GM21717 (cell line): ENCODE data around the gene AZIN2.
"Not testable (repeated sequence)": the region's sequence is repeated elsewhere in the genome, so short reads cannot be mapped to it uniquely, and the experiment has no call there.

Source experiments
- ATAC-seq: cut with Tn5 transposase; IDR thresholded peaks from one replicate; pipeline ENCODE4 v1.9.1; 2021; ENCODE audit warnings: mild to moderate bottlenecking, moderate library complexity; ENCODE audit not compliant: unreplicated experiment

Gene AZIN2

DNA sequence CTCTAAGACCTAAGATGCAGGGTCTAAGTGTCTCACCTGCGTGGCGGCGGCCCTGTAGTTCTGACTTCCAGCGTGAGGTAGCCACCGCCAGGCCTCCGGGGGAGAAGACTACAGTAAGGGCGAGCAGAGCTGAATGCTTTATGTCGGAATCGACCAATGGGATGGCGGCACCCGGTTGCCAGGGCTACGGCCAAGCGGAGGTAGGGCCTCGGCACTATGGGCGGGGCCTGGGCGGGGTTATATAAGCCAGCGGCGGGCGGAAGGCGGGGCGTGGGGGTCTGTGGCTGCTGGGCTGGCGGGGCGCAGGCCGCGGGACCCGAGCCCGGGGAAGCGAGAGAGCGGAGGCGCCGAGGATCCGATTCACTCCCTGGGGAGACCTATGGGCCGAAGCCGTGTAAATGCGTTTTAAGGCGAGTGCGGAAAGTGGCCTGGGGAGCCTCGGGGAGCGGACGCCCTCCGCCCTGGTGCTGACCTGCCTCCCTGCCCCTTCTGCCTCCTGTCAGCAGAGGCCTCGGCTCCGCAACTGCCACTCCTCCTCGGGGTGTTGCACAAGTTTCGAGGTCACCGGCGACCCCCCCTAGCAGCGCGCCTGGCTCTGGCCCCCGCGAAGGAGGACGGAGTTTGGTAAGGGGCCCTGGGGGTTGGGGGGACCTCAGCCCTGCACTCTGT is at the start of gene AZIN2:
Gene AZIN2 (plus strand): TSS at position 269 of the 669 bp plus-strand sequence. CDS start 1,097 bp downstream, outside the sequence.
- peak; percentile 95 for ATAC-seq

DNA sequence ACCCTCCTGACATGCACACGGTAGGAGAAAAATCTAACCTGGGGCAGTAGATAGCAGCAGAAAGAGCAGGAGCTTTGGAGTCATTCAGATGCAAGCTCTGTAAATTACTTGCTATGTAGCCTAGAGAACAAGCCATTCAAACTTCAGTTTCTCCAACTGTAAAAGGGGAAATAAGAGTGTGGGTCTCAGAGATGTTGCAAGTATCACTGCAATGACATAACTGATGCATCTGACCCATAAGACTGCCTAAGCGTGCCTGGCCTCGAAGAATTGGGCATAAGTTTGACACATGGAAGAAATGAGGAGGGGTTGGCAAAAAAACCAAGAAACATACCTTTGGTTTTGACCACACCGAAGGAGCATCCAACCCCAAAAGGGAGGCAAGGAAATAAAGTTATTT is 49.4 kb upstream of the AZIN2 start:
- no peak for ATAC-seq

DNA sequence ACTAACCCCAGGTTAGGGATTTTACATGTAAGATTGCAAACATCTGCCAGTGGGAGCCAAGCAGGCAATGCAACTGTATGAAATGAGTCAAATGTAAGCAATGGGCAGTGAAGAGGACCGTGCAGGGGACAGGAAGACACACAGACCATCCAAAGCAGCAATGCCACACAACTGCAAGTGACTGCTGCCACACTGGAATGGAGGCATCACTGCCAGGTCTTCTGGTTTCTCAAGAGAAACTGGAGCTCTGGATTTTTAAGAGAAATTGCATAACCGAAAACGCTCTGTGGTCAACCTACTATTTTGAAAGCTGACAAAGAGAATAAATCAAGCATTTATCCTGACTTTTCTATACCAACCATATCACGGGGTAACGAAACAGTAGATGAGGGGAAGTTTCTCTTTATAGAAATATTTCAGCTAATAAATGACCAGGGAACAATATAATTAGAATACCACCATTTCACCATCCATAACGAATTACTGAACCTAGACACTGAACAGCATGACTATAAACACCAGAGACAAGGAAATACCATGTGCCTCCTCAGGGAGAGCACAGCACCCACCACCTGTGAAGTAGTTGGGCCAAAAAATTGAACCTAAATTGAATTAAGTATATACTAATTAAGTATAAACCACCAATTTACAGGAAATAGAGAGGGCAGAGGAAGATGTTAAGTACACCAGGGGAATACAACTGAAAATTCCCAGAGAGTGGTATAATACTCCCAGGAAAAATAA is 48.7 kb upstream of the AZIN2 start:
- no peak for ATAC-seq

DNA sequence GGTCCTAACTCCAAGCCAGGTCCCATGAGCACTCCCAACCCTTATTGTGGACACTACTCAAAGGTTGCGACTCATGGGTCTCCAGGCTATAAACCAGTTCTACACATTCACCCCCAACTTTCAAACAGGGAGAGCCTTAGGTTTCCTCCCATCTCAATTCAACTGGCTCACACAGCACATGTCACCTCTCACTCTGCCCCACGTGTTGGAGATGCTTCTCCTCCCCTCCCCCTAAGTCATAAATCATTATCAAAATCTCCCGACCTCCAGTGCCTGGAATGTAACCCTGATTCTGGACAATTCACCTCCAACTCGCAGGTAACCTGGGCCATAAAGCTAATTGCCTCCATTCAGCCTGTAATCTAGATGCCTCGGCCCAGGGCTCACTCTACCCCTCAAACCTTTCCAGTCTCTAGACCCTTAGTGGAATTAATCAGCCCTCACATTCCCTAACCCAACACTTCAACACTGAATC is 44.9 kb upstream of the AZIN2 start:
- ATAC-seq = no peak

DNA sequence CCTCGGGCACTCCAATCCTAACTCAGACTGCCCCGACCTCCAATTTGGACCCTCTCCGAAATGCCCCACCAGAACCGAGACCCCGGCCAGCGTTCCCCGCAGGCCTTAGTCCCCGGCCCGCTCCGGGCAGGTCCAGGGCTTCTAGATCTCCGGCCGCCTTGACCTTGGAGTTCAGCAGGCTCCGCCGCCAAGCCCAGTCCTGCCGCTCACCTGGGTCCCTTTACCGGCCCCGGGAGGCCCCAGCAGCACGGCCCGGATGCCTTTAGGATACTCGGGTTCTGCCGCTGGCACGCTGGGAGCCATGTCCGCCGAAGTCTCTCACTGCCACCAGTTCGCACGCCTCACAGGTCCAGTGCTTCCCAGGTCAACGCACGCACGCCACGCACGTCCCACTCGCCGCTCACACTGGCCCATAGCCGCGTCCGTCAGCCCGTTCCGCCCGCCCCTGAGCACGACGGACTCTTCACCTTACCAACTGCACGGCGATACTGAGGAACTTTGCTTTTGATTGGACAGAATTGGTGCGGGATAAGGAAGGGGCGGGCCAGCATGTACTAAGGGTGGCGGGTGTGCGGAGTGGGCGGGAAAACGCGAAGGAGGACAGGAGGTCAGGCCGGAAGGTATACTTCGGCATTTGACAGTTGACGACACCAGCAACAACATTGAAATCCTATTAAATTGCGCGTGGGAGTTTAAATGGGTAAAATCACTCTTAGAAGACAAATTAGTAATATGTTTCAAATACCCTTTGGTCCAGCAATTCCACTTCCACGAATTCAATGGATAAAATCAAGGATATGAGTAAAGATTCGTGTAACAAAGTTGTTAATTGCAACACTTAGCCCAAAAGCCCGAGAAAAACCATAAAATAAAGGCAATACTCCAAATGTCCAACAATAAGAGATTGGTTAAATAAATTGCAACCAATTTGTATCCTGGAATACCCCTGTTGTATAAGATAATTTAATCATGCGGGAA is 44.1 kb upstream of the AZIN2 start, which contains the start of gene AK2:
Gene AK2 (minus strand): TSS at position 358 of the 978 bp plus-strand sequence. CDS start 55 bp downstream, at position 303.
- peak; percentile 96 for ATAC-seq

DNA sequence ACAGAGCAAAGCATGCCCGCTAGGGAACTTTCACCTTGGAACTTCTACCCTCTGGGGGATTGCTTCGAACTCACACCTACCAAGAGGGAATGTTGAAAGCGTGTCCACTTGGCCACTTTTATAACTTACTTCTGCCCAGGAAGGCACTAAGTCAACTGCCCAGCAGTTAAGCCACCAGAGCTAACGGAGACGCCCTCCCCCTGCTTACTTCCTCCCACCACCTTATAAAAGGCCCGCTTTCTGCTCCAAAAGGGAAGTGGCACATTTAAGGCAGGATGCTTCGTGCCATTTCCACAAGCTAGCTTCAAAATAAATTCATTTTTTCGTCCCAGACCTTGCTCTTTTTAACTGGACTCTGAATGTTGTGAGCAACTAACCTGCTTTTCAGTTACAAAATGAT is 41.1 kb upstream of the AZIN2 start:
- ATAC-seq = no peak

DNA sequence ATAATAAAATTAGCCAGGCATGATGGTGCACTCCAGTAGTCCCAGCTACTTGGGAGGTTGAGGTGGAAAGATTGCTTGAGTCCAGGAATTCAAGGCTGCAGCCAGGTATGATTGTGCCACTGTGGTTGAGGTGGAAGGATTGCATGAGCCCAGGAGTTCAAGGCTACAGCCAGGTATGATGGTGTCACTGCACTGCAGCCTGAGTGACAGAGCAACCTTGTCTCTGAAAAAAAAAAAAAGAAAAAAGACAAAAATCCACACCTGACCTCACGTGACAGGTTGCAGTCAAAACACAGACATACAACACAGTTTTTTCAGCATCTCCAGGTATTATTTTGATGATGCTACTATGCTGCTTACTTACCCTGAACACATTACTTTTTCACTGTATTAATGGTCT is 39.9 kb upstream of the AZIN2 start:
- no peak for ATAC-seq

DNA sequence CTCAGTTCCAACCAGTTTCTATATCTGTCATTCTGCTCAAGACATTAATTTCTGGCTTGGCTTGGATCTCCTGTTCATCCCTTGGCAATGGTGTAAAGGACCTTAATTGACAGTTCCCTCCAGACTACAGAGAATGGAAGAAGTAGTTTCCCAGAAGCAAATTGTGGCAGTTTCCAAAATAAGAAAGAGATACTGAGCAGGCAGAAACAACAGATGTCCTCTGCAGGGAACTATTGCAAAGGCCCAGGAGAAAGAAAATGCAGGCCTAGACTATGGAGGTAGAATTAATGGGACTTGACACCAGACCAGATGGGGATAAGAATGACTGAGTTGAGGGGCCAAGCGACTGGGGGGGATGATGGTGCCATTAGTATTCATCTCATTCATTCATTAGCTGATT is 38.1 kb upstream of the AZIN2 start:
- no peak for ATAC-seq

DNA sequence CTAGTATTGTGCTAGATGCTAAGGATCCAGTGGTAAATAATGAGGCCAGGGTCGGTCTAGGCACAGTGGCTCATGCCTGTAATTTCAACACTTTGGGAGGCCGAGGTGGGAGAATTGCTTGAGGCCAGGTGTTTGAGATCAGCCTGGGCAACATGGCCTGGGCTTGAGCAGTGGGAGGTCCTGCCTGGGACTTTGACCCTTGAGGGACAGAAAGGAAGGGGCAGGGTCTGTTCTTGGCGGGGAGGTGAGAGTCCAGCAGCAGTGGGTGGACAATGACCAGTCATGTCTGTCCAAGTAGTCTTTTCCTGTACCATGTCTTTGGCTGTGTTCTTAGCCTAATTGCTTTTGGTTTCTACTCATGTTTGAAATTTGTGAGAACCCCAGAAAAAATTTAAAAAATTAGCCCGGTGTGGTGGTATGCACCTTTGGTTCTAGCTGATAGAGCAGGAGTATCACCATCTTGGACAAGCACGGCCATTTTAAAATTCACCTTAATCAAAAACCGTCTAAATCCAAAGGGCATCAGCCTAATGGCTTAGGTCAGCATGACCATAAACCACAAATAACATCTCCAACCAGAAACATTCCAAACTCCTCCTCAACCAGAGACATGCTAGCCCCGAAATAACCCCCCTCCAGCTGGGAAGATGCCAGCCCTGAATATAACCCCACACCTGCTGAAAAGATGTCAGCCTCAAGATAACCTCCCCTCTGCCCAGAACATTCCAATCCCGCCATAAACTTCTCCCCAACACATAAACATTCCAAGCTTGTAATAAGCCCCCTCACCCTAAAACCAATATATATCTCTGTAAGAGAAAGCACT is 37.5 kb upstream of the AZIN2 start:
- no peak for ATAC-seq

DNA sequence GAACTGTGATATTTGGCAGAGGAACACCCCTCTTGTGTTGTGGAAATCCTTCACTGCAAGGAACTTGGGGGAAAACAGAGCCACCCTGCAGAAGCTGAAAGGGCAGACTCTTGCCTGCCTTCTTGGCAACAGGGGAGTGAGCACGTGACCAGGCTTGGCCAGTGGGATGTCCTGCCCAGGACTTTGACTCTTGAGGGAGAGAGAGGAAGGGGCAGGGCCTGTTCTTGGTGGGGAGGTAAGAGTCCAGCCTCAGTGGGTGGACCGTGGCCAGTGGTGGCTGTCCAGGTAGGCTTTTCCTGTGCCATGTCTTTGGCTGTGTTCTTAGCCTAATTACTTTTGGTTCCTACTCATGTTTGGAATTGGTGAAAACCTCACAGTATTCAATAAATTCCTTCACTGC is 35.7 kb upstream of the AZIN2 start:
- ATAC-seq = no peak

DNA sequence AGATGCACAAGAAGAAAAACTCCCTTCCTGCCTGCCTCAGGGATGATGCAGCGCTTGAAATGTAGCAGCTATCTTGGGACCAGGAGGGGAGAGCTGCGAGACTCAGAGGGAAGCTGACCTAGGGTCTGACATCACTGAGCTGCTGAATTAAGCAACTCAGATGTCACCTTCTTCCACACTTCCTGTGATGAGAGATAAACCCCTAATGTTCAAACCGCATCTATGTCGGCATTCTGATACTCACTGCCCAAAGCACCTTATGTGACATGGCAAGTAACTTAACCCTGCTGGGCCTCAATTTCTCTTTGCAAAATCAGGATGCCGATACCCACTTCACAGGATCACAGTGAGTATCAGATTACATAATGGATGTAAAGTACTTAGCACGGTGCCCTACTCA is 35.1 kb upstream of the AZIN2 start:
- no peak for ATAC-seq

DNA sequence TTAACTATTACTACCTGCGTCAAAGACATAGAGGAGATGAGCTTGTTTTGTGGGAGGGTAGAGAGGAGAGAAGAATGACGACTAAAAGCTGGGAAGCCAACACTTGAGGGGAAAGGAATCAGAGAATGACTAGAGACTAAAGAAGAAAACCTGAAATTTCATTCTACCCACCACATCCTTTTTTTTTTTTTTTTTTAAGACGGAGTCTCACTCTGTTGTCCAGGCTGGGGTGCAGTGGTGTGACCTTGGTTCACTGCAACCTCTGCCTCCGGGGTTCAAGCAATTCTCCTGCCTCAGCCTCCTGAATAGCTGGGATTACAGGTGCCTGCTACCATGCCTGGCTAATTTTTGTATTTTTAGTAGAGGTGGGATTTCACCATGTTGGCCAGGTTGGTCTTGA is 34.7 kb upstream of the AZIN2 start:
- not testable (repeated sequence) for ATAC-seq

DNA sequence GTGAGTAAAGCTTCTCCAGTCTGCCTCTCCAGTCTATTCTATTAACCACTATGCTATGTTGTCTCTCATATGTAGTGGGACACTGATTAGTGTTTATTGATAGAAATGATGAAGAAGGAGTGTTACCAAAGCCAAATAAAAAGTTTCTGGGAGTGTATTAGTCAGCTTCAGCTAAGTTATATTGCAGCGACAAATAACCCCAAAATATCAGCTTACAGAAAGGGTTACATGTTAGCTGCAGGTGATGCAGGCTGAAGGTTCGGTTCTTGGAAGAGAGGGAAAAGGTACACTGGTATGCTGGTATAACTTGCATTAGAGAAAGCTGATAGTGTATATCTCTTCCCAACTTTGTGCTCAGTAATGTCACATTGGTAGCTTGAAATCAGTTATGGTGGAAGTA is 33.7 kb upstream of the AZIN2 start:
- ATAC-seq = no peak

DNA sequence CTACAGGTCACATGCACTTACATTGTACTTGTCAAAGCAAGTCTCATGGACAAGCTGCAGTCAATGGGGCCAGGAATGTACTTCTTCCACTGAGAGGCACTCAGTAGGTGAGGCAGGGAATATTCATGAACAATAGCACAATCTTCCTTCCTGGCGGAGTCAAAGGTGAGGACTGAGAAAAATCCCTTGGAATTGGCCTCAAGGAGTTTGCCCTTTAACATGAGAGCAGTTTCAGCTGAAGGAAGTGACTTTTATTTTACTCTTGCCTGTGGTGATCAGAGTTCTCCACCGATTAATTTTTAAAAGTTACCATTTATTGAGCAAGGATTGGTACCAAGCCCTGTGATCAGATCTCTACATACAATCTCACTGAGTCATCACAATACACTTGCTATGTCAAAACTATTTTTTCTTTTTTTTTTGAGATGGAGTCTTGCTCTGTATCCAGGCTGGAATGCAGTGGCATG is 33.1 kb upstream of the AZIN2 start:
- ATAC-seq = no peak

DNA sequence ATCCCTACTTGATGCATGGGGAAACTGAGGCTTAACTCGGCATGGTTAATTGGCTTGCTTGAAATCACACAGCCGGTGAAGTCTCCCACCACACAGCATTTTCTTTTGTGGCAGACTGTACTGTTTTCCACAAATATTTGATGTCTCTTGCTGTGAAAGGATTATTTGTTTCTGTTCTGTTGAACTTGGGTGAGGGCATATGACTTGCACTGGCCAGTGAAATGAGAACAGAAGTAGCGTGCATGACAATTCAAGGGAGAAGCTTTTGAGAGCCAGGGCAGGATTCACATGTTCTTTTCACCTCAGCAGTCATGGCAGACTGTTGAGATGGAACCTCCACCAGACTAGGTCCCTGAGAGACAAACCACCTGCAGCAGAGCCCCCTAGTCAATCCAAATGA is 32.5 kb upstream of the AZIN2 start:
- ATAC-seq = no peak

DNA sequence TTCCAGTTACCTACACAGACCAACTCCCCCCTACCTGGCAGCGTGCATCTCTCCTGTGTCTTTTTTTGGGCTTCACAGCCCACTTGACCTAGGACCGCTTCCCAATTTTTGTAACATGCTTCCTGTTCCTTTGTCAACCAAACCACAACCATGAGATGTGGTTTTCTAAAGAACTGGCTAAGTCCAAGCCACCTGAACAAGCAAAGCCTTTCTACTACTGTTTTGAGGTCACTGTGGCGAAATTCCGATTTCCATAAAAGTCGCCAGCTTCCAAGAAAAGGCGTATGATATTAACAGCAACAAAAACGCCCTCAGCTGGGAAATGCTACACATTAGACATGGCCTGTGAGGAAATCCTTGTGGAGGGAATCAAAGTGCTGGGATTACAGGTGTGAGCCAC is 31.6 kb upstream of the AZIN2 start:
- no peak for ATAC-seq

DNA sequence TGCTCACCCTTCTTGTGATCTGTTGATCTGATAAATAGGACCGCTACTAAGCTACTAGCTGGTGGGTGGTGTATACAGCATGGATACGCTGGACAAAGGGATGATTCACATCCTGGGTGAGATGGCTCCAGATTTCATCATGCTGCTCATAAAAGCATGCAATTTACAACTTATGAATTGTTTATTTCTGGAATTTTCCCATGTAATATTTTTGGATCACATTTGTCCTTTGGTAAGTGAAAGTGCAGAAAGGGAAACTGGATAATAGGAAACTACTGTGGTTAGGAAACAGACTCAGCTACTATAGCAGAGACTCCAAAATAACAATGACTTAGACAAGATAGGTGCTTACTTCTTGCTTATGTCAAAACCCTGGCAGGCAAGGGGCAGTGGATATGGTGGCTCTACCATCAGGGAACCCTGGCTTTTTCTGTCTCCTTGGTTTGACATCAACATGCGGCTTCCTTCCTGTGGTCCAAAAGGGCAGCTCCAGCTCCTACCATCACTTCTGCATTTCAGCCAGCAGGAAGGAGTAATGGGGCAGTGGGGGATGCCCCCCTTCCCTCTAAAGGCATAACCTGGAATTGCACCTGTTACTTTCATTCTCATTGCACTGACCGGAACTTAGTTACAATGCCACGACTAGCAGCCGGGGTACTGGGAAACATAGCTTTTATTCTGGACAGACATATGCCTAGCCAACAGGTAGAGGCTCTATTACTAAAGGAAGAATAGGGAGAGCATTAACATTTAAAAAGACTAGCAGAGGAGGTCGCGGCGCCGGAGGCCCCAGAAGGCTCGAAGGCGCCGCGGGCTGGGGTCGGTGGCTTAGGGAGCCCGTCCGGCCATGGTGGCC is 30.5 kb upstream of the AZIN2 start:
- no peak for ATAC-seq

DNA sequence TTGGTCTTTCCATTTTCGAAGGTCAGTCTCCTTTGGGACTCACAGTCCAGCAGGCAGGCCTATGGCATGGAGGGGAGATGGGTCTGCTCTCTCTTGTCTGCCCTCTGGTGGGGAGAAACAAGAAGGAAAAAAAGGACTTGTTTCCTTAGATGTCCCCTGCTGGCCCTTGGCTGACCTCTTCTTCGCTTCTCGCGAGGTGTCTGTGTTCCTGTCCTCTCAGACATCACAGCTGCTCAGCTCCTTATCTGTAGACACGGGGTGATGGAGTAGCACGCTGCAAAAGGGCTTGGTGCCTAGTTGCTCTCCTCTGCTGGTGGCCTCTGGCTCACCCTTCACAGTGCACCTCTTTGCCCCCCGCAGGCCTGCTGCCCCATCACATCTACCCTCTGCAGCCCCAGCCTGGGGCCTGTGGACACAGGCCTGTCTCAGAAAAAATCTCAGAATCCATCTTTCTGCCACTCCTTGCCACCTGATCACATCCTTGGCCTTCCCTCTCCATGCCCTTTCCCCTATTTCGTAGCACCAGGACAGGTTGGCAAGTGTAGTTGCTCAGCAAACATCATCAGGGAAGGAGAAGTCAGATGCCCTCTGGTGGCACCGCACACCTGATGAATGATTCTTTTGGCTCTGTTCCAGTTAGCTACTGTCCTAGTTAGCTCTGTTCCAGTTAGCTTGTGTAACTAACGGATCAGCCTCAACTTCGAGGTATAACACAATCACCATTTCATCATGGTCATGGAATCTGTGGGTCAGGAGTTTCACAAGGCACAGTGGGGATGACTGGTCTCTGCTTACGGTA is 25.5 kb upstream of the AZIN2 start:
- no peak for ATAC-seq
